Tibial artery (tissue), 4 donors: ENCODE measurements around the gene SYT1.
"Not testable (repeated sequence)": the region's sequence is repeated elsewhere in the genome, so short reads cannot be mapped to it uniquely, and the experiment has no call there.

ENCODE experiments used
- DNase-seq, 2 donors: peaks; one replicate each; pipeline ENCODE4 v3.0.0-alpha.2; 2019
- H3K27ac ChIP-seq, 2 donors: fragments of 200-600 bp; sonication (generic) in 1 of 2; 1 replicate in 1 of 2; 2 replicates in 1 of 2; pipeline ENCODE4 v1.5.1; 2018 to 2019; ENCODE audit warnings: mild to moderate bottlenecking in 1 of 2
- H3K27me3 ChIP-seq, 2 donors: fragments of 200-600 bp; sonication (generic) in 1 of 2; one replicate each; pipeline versions ENCODE4 v1.5.1 to v1.6.0; 2016 to 2019
- H3K36me3 ChIP-seq, 3 donors: fragments of 200-600 bp; sonication (generic) in 2 of 3; one replicate each; pipeline ENCODE4 v1.5.1; 2016 to 2019; ENCODE audit warnings: mild to moderate bottlenecking in 2 of 3
- H3K4me1 ChIP-seq, 4 donors: fragments of 200-600 bp; sonication (generic) in 2 of 4; 1 replicate in 3 of 4; 2 replicates in 1 of 4; pipeline ENCODE4 v1.5.1; 2016 to 2019
- H3K4me3 ChIP-seq, 2 donors: fragments of 200-600 bp; sonication (generic) in 1 of 2; 1 replicate in 1 of 2; 2 replicates in 1 of 2; pipeline ENCODE4 v1.5.1; 2018 to 2019; ENCODE audit warnings: mild to moderate bottlenecking in 2 of 2
- H3K9me3 ChIP-seq, 3 donors: fragments of 200-600 bp; sonication (generic) in 1 of 3; one replicate each; pipeline ENCODE4 v1.5.1; 2016 to 2019
- intact Hi-C: fragments of 100-400 bp; cut with DNase I; formaldehyde crosslinking; loops from one replicate; pipeline ENCODE4 v1.15.0; 2023; ENCODE audit warnings: low total_unique reads
- TF ChIP-seq, protein P1 (sequence below), 2 experiments: fragments of 200-600 bp in 1 of 2; fragments of 450-650 bp in 1 of 2; IDR thresholded peaks; one replicate each; pipeline ENCODE4 v1.5.1; 2017 to 2019; ENCODE audit warnings: antibody characterized with exemption in 2 of 2, mild to moderate bottlenecking in 1 of 2, moderate library complexity in 1 of 2

Gene SYT1

DNA sequence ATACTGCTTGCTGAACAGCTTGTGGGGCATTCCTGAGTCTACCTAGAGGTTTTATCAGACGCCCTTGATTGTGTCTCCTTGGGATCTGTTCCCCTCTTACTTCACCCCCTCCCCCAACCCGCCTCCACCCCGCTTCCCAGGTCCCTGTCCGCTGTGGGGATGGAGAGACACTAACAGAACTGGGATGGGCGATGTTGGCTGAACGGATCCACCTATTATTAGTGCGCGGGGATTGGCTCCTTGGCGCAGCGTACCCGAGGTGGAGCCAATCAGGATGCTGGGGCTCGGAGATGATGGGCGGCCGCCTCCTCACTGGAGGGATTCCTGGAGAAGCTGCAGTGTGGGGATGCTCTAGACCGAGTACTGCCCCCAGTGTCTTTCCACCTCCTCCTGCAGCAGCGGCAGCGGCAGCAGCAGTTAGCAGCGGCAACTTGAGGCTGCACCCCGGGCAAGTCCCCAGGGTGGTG lies at the start of gene SYT1:
TSS of gene SYT1 (plus strand) at position 372 of the 467 bp plus-strand sequence.
- Histone ChIP-seq H3K36me3 (no peaks in the 10 kb centered on the region), H3K4me1 (peaks cover 0 to 20% (median 19%) of the 10 kb centered on the region in 4 donors), H3K9me3 (no peaks in the 10 kb centered on the region), H3K4me3 (peak within 1 kb of the TSS; percentile 45 to 50), H3K27me3 (peaks cover 0 to 24% of the 10 kb centered on the region in 2 donors), H3K27ac (no peak within 1 kb of the TSS)
- intact Hi-C loops: no loop called here
- TF ChIP-seq, protein P1, sequence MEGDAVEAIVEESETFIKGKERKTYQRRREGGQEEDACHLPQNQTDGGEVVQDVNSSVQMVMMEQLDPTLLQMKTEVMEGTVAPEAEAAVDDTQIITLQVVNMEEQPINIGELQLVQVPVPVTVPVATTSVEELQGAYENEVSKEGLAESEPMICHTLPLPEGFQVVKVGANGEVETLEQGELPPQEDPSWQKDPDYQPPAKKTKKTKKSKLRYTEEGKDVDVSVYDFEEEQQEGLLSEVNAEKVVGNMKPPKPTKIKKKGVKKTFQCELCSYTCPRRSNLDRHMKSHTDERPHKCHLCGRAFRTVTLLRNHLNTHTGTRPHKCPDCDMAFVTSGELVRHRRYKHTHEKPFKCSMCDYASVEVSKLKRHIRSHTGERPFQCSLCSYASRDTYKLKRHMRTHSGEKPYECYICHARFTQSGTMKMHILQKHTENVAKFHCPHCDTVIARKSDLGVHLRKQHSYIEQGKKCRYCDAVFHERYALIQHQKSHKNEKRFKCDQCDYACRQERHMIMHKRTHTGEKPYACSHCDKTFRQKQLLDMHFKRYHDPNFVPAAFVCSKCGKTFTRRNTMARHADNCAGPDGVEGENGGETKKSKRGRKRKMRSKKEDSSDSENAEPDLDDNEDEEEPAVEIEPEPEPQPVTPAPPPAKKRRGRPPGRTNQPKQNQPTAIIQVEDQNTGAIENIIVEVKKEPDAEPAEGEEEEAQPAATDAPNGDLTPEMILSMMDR (IDR thresholded peaks at IDR 0.05): no peak
- DNase-seq: peak in 1 of 2 donors; percentile 19

DNA sequence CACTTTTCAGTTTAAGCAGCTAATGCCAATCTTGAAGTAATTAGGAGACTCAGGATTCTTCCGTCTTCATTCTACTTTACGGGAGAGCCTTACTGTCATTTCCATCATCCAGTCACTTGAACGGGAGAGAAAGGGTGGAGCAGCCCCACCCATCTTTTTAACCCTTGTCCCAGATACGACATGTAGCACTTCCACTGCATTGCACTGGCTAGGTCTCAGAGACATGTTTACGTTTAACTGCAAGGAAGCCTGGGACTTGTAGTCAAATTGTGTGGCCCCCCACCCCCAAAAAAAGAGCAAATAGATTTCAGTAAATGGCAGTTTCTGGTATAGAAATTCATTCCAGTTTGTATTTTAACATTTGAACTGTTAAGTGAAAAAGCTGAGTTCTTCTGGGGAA lies 46.1 kb upstream of the SYT1 start:
- Histone ChIP-seq H3K27me3 (no peaks in the 10 kb centered on the region), H3K36me3 (no peaks in the 10 kb centered on the region), H3K9me3 (no peaks in the 10 kb centered on the region), H3K4me1 (no peaks in the 10 kb centered on the region), H3K27ac (no peak overlapping the region), H3K4me3 (no peak overlapping the region)
- TF ChIP-seq, protein P1 (IDR thresholded peaks at IDR 0.05): no peak
- intact Hi-C loops: no loop called here
- DNase-seq: no peak

DNA sequence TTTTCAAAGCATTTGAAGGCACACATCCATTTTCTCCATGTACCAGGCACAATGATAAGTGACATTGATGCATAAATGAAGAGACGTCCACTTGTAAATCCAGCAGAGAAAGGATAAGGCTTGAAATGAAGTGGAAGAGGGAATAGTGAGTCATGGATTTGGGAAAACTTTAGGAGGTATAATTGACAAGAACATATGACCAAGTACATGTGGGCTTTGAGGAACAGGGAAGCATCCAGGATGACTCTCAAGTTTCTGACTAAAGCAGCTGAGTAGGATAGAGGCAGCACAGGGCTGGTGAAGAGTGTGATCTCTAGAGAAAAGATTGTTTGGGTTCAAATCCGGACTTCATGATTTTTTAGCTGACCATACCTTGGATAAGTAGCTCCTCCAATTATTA lies 43.6 kb upstream of the SYT1 start:
- Histone ChIP-seq H3K36me3 (no peaks in the 10 kb centered on the region), H3K27me3 (no peaks in the 10 kb centered on the region), H3K27ac (no peak overlapping the region), H3K4me1 (no peaks in the 10 kb centered on the region), H3K9me3 (no peaks in the 10 kb centered on the region), H3K4me3 (no peak overlapping the region)
- intact Hi-C loops: no loop called here
- DNase-seq: no peak
- TF ChIP-seq, protein P1 (IDR thresholded peaks at IDR 0.05): no peak

DNA sequence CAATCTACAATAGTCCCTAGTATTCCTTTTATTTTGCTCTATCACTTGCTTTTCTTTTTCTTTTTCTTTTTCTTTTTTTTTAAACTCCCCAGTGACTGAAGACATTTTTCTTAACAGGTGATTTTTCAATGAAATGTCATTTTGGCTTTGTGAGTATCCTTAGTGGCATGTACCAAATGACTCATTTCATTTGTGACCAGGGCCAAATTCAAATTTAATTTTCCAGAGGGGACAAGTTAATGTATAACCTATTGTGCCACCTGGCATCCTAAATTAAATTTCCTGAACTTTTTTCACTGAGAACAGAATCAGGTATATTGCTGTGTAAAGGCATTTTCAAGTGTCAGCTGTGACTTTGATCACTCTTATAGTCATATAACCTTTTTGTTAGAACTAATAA lies 39.7 kb upstream of the SYT1 start:
- H3K4me3 ChIP-seq: no peak overlapping the region
- TF ChIP-seq, protein P1 (IDR thresholded peaks at IDR 0.05): no peak
- H3K27me3 ChIP-seq: no peaks in the 10 kb centered on the region
- no peaks in the 10 kb centered on the region for H3K9me3 ChIP-seq
- DNase-seq: no peak
- H3K4me1 ChIP-seq: no peaks in the 10 kb centered on the region
- no peaks in the 10 kb centered on the region for H3K36me3 ChIP-seq
- intact Hi-C loops: no loop called here
- H3K27ac ChIP-seq: no peak overlapping the region

DNA sequence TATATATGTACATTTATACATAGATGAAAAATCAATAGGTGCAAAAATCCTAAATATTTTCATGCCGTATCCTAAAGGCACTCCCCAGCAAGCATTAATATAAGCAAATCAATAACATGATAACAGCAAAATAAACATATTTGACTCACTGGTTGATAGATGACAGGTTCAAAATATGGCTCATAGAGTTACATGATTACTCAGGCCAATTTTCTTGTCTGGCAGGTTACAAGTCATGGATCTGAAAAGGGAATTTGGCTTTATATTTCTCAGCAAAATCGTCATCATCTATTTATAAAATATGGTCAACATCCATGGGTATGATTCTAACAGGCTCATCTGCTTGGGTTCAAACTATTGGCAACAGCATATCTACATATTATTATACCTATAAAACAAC lies 34.9 kb upstream of the SYT1 start:
- H3K27me3 ChIP-seq: no peaks in the 10 kb centered on the region
- no peaks in the 10 kb centered on the region for H3K9me3 ChIP-seq
- H3K27ac ChIP-seq: no peak overlapping the region
- intact Hi-C loops: no loop called here
- no peaks in the 10 kb centered on the region for H3K4me1 ChIP-seq
- no peaks in the 10 kb centered on the region for H3K36me3 ChIP-seq
- DNase-seq: no peak
- TF ChIP-seq, protein P1 (IDR thresholded peaks at IDR 0.05): no peak
- no peak overlapping the region for H3K4me3 ChIP-seq

DNA sequence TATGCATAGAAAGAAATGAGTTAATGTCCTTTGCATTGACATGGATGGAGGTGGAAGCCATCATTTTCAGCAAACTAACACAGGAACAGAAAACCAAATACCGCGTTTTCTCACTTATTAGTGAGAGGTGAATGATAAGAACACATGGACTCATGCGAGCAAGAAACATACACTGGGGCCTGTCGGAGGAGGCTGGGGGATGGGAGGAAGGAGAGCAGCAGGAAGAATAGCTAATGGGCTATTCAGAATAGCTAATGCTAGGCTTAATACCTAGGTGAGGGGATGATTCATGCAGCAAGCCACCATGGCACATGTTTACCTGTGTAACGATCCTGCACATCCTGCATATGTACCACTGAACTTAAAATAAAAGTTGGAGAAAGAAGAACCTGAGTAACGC lies 29.1 kb upstream of the SYT1 start:
- H3K4me1 ChIP-seq: no peaks in the 10 kb centered on the region
- H3K9me3 ChIP-seq: no peaks in the 10 kb centered on the region
- H3K27ac ChIP-seq: no peak overlapping the region
- no peaks in the 10 kb centered on the region for H3K36me3 ChIP-seq
- no peaks in the 10 kb centered on the region for H3K27me3 ChIP-seq
- intact Hi-C loops: no loop called here
- H3K4me3 ChIP-seq: no peak overlapping the region
- TF ChIP-seq, protein P1 (IDR thresholded peaks at IDR 0.05): no peak
- DNase-seq: no peak

DNA sequence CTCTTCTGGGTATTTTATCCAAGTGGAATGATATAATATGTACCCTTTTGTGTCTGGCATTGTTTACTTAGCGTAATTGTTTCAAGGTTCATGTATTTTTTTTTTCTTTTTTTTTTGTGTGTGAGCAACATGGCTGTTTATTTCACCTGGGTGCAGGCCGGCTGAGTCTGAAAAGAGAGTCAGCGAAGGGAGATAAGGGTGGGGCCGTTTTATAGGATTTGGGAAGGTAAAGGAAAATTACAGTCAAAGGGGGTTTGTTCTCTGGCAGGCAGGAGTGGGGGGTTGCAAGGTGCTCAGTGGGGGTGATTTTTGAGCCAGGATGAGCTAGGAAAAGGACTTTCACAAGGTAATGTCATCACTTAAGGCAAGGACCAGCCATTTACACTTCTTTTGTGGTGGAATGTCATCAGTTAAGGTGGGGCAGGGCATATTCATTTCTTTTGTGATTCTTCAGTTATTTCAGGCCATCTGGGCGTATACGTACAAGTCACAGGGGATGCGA lies 24.0 kb upstream of the SYT1 start:
- intact Hi-C loops, H3K9me3 ChIP-seq, DNase-seq: not testable (repeated sequence)

More for the DNA sequence above, 24.0 kb upstream of the SYT1 start:
- H3K4me1 ChIP-seq, H3K27me3 ChIP-seq, H3K4me3 ChIP-seq, H3K36me3 ChIP-seq, H3K27ac ChIP-seq: not testable (repeated sequence)
